ENCODE measurements around the gene PTK6.

GRCh38 chr20:63544241-63544957 lies 7.2 kb upstream of the PTK6 start:
- TF ChIP-seq CTCF (IDR thresholded peaks at IDR 0.05), result no peak
- no peak for TF ChIP-seq POLR2A (IDR thresholded peaks at IDR 0.05)
- TF ChIP-seq POLR2AphosphoS5 (IDR thresholded peaks at IDR 0.05), result no peak

Data from breast epithelium (tissue), 3 donors.